Measurements from ENCODE around the gene CHAT.

- TF ChIP-seq CTCF (IDR thresholded peaks at IDR 0.05) (no peak), POLR2A (IDR thresholded peaks at IDR 0.05) (no peak)
Observed at GRCh38 chr10:49645871-49646870, 32.3 kb downstream of the CHAT start.

Measured in adrenal gland (tissue), 5 donors.